ENCODE results near the gene ATP1B3.

DNA sequence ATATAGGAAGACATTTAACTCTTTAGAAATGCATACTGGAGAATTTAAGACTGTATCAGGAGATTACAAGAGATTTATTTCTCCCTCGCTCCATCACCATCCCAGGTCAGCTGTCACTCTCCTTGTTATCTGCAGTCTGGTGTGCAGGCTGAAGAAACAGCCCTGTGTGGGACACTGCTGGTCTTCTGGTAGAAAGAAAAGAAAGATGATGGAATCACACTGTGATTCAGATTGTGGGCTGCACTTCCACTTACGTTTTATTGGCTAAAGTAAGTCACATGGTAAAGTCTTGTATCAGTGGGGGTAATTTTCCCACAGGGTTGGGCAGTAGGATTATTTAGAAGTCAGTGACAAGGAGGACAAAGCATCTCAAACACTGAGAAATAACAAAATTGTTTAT lies 18.1 kb upstream of the ATP1B3 start:
- TF ChIP-seq POLR2A (IDR thresholded peaks at IDR 0.05): no peak
- TF ChIP-seq, protein P1, sequence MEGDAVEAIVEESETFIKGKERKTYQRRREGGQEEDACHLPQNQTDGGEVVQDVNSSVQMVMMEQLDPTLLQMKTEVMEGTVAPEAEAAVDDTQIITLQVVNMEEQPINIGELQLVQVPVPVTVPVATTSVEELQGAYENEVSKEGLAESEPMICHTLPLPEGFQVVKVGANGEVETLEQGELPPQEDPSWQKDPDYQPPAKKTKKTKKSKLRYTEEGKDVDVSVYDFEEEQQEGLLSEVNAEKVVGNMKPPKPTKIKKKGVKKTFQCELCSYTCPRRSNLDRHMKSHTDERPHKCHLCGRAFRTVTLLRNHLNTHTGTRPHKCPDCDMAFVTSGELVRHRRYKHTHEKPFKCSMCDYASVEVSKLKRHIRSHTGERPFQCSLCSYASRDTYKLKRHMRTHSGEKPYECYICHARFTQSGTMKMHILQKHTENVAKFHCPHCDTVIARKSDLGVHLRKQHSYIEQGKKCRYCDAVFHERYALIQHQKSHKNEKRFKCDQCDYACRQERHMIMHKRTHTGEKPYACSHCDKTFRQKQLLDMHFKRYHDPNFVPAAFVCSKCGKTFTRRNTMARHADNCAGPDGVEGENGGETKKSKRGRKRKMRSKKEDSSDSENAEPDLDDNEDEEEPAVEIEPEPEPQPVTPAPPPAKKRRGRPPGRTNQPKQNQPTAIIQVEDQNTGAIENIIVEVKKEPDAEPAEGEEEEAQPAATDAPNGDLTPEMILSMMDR (IDR thresholded peaks at IDR 0.05): no peak

Data from lower leg skin (tissue), 3 donors.